Right lobe of liver (tissue), 4 donors: ENCODE data around the gene EPHA1.

Experiments
- CTCF ChIP-seq, 4 donors: fragments of 200-600 bp in 3 of 4; fragments of 450-650 bp in 1 of 4; IDR thresholded peaks; one replicate each; pipeline versions ENCODE4 v1.5.1 to v1.8.0; 2016 to 2022; ENCODE audit warnings: antibody characterized with exemption in 4 of 4, mild to moderate bottlenecking in 2 of 4
- POLR2A ChIP-seq: fragments of 450-650 bp; IDR thresholded peaks from one replicate; pipeline ENCODE4 v1.6.1; 2017; ENCODE audit warnings: antibody characterized with exemption, mild to moderate bottlenecking
- donor health status: DM: no; HTN: no; CAD: no.
- donor health status: DM: no; HTN: no; CAD: no.
- donor health status: DM: no; HTN: yes; CAD: no.

GRCh38 chr7:143449793-143450192 lies 41.1 kb upstream of the EPHA1 start:
- TF ChIP-seq CTCF (IDR thresholded peaks at IDR 0.05) (no peak), POLR2A (no peak)
